ENCODE results near the gene PIP5K1B.

GRCh38 chr9:68931821-68932220 is 226.8 kb downstream of the PIP5K1B start:
- TF ChIP-seq MAX (IDR thresholded peaks at IDR 0.05; ENCODE audit: insufficient read depth, insufficient read length) (no peak), POLR2A (IDR thresholded peaks at IDR 0.05; ENCODE audit: low read depth, low read length) (no peak), EZH2 (IDR thresholded peaks at IDR 0.05; ENCODE audit: borderline replicate concordance, low read depth, low read length, severe bottlenecking) (no peak), POLR2AphosphoS5 (IDR thresholded peaks at IDR 0.05; ENCODE audit: insufficient read depth, low read depth, low read length) (no peak)
- TF ChIP-seq, protein P1, sequence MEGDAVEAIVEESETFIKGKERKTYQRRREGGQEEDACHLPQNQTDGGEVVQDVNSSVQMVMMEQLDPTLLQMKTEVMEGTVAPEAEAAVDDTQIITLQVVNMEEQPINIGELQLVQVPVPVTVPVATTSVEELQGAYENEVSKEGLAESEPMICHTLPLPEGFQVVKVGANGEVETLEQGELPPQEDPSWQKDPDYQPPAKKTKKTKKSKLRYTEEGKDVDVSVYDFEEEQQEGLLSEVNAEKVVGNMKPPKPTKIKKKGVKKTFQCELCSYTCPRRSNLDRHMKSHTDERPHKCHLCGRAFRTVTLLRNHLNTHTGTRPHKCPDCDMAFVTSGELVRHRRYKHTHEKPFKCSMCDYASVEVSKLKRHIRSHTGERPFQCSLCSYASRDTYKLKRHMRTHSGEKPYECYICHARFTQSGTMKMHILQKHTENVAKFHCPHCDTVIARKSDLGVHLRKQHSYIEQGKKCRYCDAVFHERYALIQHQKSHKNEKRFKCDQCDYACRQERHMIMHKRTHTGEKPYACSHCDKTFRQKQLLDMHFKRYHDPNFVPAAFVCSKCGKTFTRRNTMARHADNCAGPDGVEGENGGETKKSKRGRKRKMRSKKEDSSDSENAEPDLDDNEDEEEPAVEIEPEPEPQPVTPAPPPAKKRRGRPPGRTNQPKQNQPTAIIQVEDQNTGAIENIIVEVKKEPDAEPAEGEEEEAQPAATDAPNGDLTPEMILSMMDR (IDR thresholded peaks at IDR 0.05; ENCODE audit: extremely low read depth in 1 of 2, insufficient read depth in 1 of 2, low read depth in 1 of 2, low read length in 2 of 2), result no peak
